Heart left ventricle (tissue), 16 donors: ENCODE data around the gene FKBP7. TPM values are rescaled to one million over a fixed set of nuclear protein-coding genes. Genes with fewer than 3 reads are reported as not detected.

Experiments used
- ATAC-seq, 4 donors: fragments of 200-7000 bp; cut with Tn5 transposase; one replicate each; pipeline ENCODE4 v1.9.1; 2020 to 2022; ENCODE audit warnings: moderate library complexity in 4 of 4, mild to moderate bottlenecking in 3 of 4, moderate number of reproducible peaks in 1 of 4
- DNase-seq, 5 donors: peaks; one replicate each; pipeline ENCODE4 v3.0.0-alpha.2; 2020
- H3K27ac ChIP-seq, 12 donors: fragments of 200-600 bp; sonication (generic) in 4 of 12; one replicate each; pipeline versions ENCODE4 v1.5.0 to v1.8.0; 2016 to 2022; ENCODE audit warnings: mild to moderate bottlenecking in 2 of 12
- H3K27me3 ChIP-seq, 9 donors: fragments of 200-600 bp; sonication (generic) in 2 of 9; one replicate each; pipeline versions ENCODE4 v1.5.1 to v1.8.0; 2016 to 2022; ENCODE audit warnings: mild to moderate bottlenecking in 3 of 9
- H3K36me3 ChIP-seq, 9 donors: fragments of 200-600 bp; sonication (generic) in 2 of 9; one replicate each; pipeline versions ENCODE4 v1.5.0 to v1.8.0; 2018 to 2022; ENCODE audit warnings: mild to moderate bottlenecking in 2 of 9
- H3K4me1 ChIP-seq, 12 donors: fragments of 200-600 bp; sonication (generic) in 4 of 12; one replicate each; pipeline versions ENCODE4 v1.5.0 to v1.8.0; 2016 to 2022; ENCODE audit warnings: mild to moderate bottlenecking in 3 of 12
- H3K4me3 ChIP-seq, 12 donors: fragments of 200-600 bp; sonication (generic) in 4 of 12; one replicate each; pipeline versions ENCODE4 v1.5.0 to v1.8.0; 2017 to 2022; ENCODE audit warnings: mild to moderate bottlenecking in 9 of 12, moderate library complexity in 4 of 12
- H3K9me3 ChIP-seq, 12 donors: fragments of 200-600 bp; sonication (generic) in 4 of 12; one replicate each; pipeline versions ENCODE4 v1.5.0 to v1.8.0; 2016 to 2022; ENCODE audit warnings: mild to moderate bottlenecking in 1 of 12
- POLR2A ChIP-seq, 2 donors: fragments of 450-650 bp; IDR thresholded peaks; one replicate each; pipeline ENCODE4 v1.6.1; 2017; ENCODE audit warnings: antibody characterized with exemption in 2 of 2, mild to moderate bottlenecking in 2 of 2, moderate library complexity in 2 of 2
- WGBS, 4 donors: extraction: QIAGEN DNeasy Blood & Tissue Kit in 2 of 4; methylation state at CpG; one replicate each; pipeline versions ENCODE4 v1.1.5 to v1.1.7; 2013 to 2018; 5-methylcytosine and 5-hydroxymethylcytosine counted together
- intact Hi-C, 10 donors: fragments of 100-400 bp; cut with DNase I; formaldehyde crosslinking; loops; one replicate each; pipeline versions ENCODE4 v1.11.1 to v1.14.2; 2022
- polyA plus RNA-seq, 2 donors: library from polyadenylated mRNA; stranded (reverse); fragments of 200-250 nt; gene quantifications; one replicate each; pipeline ENCODE4 v1.2.3, GENCODE V29; 2013
- total RNA-seq, 9 donors: library from RNA; depleted of rRNA in 2 of 9; stranded (reverse); fragments of >200 nt in 2 of 9; fragmentation: NEBNext Ultra II Directional in 3 of 9; extraction: Animal tissue kit (Norgen Biotek cat#: 25700) in 3 of 9; gene quantifications; one replicate each; pipeline versions ENCODE4 v1.1.0 to v1.2.4, GENCODE V29; 2016 to 2023
- TF ChIP-seq, protein P1 (sequence below), 12 donors: fragments of 200-600 bp; sonication (generic) in 4 of 12; IDR thresholded peaks; one replicate each; pipeline versions ENCODE4 v1.5.0 to v1.8.0; 2018 to 2022; ENCODE audit warnings: antibody characterized with exemption in 12 of 12, mild to moderate bottlenecking in 5 of 12
- donor health status: ischemic (EF 13 %, LVEDD 7.1; RV severe dilation, severe dysfunction).
- donor health status: healthy with polysubstance abuse.
- donor health status: DM: no; HTN: yes; CAD: no.
- donor health status: DM: no; HTN: no; CAD: no.
- donor health status: ischemic (EF 25% LVEDD 6.9; RV normal size, moderate dysfunction).
- donor health status: ischemic (EF 25% LVEDD 5.7; RV mildly dilated, moderate dysfunction).
- donor health status: healthy.
- donor health status: DM: yes; HTN: yes; CAD: no.
- donor health status: ischemic (EF 35%, LVEDD 5.7; RV mildly dilated, moderate dysfunction).
- donor health status: nonischemic (EF 11% LVEDD 7.7; RV severe dilation, severe dysfunction).
- donor health status: DM: yes; HTN: yes; CAD: no.
- donor health status: PGD.
- donor health status: ischemic (EF 29% LVEDD 5.4; RV normal size, mild dysfunction).
- donor health status: nonischemic (EF 23%, LVEDD 6.1; RV moderate dilation, normal function).

The FKBP7 gene
- total and polyA plus RNA-seq, 11 donors = 5.3 to 11.8 (median 9.0) TPM

DNA sequence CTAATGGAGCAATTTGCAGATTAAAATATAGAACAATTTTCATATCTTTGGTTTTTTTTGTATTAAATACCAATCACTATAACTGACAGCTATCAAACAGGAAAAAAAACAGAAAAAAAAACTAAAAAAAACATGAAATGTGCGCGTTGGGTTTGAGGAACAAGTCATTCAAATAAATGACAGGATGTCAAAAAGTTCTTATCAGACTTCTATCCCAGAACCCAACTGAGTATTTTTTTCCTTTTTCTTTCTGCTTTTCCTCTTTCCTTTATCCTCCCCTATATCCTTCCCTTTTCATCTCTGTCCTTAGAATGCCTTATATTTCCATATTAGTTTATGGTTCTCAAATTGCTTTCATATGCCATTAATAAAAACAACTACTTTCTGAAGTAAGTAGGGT is 41.7 kb downstream of the FKBP7 start:
- TF ChIP-seq, protein P1, sequence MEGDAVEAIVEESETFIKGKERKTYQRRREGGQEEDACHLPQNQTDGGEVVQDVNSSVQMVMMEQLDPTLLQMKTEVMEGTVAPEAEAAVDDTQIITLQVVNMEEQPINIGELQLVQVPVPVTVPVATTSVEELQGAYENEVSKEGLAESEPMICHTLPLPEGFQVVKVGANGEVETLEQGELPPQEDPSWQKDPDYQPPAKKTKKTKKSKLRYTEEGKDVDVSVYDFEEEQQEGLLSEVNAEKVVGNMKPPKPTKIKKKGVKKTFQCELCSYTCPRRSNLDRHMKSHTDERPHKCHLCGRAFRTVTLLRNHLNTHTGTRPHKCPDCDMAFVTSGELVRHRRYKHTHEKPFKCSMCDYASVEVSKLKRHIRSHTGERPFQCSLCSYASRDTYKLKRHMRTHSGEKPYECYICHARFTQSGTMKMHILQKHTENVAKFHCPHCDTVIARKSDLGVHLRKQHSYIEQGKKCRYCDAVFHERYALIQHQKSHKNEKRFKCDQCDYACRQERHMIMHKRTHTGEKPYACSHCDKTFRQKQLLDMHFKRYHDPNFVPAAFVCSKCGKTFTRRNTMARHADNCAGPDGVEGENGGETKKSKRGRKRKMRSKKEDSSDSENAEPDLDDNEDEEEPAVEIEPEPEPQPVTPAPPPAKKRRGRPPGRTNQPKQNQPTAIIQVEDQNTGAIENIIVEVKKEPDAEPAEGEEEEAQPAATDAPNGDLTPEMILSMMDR (IDR thresholded peaks at IDR 0.05) = no peak
- TF ChIP-seq POLR2A (IDR thresholded peaks at IDR 0.05) = no peak
- DNase-seq (no peak), ATAC-seq (no peak)
- Histone ChIP-seq H3K4me3 (no peak overlapping the region), H3K36me3 (peaks cover 0 to 100% (median 99%) of the 10 kb centered on the region in 9 donors), H3K4me1 (no peaks in the 10 kb centered on the region), H3K9me3 (no peaks in the 10 kb centered on the region), H3K27me3 (no peaks in the 10 kb centered on the region), H3K27ac (no peak overlapping the region)
- WGBS, 4 donors = 81 to 94% (median 86%) methylated on average over 2 of the region's 2 CpGs
- intact Hi-C loops = no loop called here

DNA sequence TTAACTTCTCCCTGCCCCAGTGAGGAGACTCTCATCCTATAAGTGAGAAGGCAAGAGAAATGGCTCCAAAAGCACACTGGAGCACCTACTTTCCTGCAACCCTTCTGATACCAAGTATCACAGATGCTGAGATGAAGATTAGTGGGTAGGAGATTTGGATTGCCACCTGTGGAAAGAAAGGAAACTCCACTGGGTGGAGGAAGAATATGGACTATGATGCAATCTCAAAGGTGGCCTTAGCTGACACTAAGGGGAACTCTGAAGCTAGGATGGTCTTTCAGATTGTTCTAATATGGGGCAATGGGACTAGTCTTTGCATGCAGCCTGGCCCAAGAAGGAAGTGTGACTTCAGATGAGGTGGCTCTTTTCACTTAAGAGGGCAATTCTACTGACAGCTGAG is 49.1 kb downstream of the FKBP7 start:
- ATAC-seq (no peak), DNase-seq (no peak)
- no peak for TF ChIP-seq POLR2A (IDR thresholded peaks at IDR 0.05)
- TF ChIP-seq, protein P1 (IDR thresholded peaks at IDR 0.05) = no peak
- Histone ChIP-seq H3K36me3 (peaks cover 0 to 80% (median 74%) of the 10 kb centered on the region in 9 donors), H3K9me3 (peaks cover 0 to 20% (median 6%) of the 10 kb centered on the region in 12 donors), H3K4me3 (no peak overlapping the region), H3K27me3 (no peaks in the 10 kb centered on the region), H3K4me1 (no peaks in the 10 kb centered on the region), H3K27ac (no peak overlapping the region)
- intact Hi-C loops = no loop called here

DNA sequence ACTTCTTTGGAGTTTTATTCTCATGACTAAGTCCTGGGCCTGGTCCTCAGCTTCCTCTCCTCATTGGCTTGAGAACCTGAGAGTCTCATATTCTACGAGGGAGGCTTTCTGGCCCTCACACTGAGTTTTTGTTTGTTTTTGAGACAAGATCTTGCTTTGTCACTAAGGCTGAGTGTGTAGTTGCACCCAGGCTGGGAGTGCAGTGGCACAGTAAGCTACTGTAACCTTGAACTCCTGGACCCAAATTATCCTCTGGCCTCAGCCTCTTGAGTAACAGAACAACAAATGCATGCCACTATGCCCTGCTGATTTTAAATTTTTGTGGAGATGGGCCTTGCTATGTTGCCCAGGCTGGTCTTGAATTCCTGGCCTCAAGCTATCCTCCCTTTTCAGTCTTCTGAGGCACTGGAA is 50.0 kb downstream of the FKBP7 start:
- intact Hi-C loops = no loop called here
- TF ChIP-seq, protein P1 (IDR thresholded peaks at IDR 0.05) = no peak
- no peak for TF ChIP-seq POLR2A (IDR thresholded peaks at IDR 0.05)
- no peak for ATAC-seq
- H3K36me3 ChIP-seq = peaks cover 0 to 77% (median 64%) of the 10 kb centered on the region in 9 donors
- no peak overlapping the region for H3K4me3 ChIP-seq
- DNase-seq = no peak
- H3K27ac ChIP-seq = no peak overlapping the region
- H3K4me1 ChIP-seq = no peaks in the 10 kb centered on the region
- peaks cover 0 to 26% (median 6%) of the 10 kb centered on the region in 12 donors for H3K9me3 ChIP-seq
- no peaks in the 10 kb centered on the region for H3K27me3 ChIP-seq
- 87 to 93% (median 89%) methylated on average over 1 of the region's 1 CpG for WGBS, 4 donors

DNA sequence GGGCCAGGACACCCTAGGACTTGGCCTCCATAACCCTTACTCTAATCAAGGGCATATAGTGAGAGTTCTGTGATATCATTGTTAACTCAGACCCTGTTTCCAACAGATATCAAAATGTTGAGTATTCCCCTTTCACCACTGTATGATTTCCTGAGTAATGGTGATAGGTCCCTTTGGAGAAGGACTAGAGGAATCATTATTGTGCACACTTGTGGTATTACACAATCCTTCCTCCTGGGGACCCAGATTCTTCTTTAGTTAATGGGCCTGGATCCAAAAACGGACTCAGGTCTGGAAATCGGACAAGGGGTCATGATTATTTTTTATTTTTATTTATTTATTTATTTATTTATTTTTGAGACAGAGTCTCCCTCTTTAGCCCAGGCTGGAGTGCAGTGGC is 50.9 kb downstream of the FKBP7 start:
- TF ChIP-seq, protein P1 (IDR thresholded peaks at IDR 0.05) = no peak
- TF ChIP-seq POLR2A (IDR thresholded peaks at IDR 0.05) = no peak
- peaks cover 0 to 26% (median 6%) of the 10 kb centered on the region in 12 donors for H3K9me3 ChIP-seq
- H3K4me1 ChIP-seq = no peaks in the 10 kb centered on the region
- H3K27ac ChIP-seq = no peak overlapping the region
- DNase-seq (no peak), ATAC-seq (no peak)
- WGBS, 4 donors = 77 to 86% (median 82%) methylated on average over 2 of the region's 2 CpGs
- intact Hi-C loops = no loop called here
- H3K4me3 ChIP-seq = no peak overlapping the region
- H3K36me3 ChIP-seq = peaks cover 0 to 76% (median 55%) of the 10 kb centered on the region in 9 donors
- H3K27me3 ChIP-seq = no peaks in the 10 kb centered on the region
